SHP77 (cell line): ENCODE results near the gene C1GALT1.
"Not testable (repeated sequence)": the region's sequence is repeated elsewhere in the genome, so short reads cannot be mapped to it uniquely, and the experiment has no call there.

Source experiments
- DNase-seq, 2 experiments: peaks; one replicate each; lab custom pipeline; 2025; lab: John Stamatoyannopoulos, UW

C1GALT1 gene

GRCh38 chr7:7182156-7183060 lies at the start of gene C1GALT1:
Gene C1GALT1, plus strand, starts transcription at chr7:7182544. Its CDS starts 51,776 bp downstream, at chr7:7234320.
- peak; percentile 97 to 98 for DNase-seq

DNA sequence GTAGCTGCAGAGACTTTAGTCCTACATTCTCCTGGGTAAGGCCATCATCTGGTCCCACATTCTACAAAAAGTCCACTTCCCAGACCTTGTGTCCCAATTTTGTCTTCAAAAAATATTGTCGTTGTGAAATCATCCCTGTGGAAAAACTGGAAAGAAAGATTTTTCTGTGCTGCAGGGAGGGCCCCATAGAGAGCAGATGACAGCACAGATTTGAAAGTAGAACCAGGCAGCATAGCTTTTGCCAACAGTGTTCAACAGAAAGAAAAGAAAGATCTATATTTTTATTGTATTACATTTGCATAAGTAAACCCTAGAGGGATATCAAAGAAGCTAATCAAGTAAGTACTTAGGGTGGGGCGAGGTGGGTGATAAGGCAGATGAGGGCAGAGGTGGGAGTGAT lies 48.3 kb upstream of the C1GALT1 start:
- no peak for DNase-seq

DNA sequence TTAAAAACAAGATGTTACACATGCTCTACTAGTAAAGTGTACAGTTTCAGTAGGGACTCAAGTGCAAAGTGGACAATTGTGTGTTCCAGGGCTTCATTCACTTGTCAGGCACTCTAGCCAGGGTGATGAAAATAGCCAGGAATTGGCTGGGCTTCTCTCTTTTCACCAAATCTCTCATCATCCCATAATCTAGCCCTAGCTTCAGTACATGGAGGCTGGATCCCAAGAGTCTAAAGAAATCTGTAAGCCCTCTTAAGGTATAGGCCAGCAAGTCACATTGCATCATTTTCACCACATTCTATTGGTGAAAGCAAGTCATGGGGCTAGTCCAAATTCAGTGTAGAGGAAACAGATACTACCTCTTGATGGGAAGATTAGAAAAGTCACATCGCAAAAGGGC lies 47.3 kb upstream of the C1GALT1 start:
- DNase-seq, result no peak

DNA sequence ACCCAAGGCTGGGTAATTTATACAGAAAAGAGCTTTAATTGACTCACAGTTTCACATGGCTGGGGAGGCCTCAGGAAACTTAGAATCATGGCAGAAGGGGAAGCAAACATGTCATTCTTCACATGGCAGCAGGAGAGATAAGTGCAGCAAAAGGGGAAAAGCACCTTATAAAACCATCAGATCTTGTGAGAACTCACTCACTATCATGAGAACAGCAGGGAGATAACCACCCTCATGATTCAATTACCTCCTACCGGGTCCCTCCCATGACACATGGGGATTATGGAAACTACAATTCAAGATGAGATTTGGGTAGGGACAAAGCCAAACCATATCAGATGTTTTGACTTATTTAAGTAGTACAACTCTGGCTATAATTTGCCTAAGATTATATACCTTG lies 46.4 kb upstream of the C1GALT1 start:
- DNase-seq, result not testable (repeated sequence)

GRCh38 chr7:7136466-7137381 lies 45.6 kb upstream of the C1GALT1 start:
- DNase-seq, result no peak

- no peak for DNase-seq
Measured at GRCh38 chr7:7138897-7139296, 43.4 kb upstream of the C1GALT1 start.

DNA sequence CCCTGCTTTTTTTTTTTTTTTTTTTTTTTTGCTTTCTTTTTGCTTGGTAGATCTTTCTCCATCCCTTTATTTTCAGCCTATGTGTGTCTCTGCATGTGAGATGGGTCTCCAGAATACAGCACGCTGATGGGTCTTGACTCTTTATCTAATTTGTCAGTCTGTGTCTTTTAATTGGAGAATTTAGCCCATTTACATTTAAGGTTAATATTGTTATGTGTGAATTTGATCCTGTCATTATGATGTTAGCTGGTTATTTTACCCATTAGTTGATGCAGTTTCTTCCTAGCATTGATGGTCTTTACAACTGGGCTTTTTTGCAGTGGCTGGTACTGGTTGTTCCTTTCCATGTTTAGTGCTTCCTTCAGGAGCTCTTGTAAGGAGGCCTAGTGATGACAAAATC lies 38.9 kb upstream of the C1GALT1 start:
- DNase-seq, result not testable (repeated sequence)

DNA sequence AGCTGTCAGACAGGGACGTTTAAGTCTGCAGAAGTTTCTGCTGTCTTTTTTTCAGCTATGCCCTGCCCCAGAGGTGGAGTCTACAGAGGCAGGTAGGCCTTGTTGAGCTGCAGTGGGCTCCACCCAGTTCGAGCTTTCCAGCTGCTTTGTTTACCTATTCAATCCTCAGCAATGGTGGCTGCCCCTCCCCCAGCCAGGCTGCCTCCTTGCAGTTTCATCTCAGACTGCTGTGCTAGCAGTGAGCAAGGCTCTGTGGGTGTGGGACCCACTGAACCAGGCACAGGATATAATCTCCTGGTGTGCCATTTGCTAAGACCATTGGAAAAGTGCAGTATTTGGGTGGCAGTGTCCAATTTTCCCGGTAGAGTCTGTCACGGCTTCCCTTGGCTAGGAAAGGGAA lies 37.2 kb upstream of the C1GALT1 start:
- not testable (repeated sequence) for DNase-seq

GRCh38 chr7:7146837-7147236 lies 35.5 kb upstream of the C1GALT1 start:
- DNase-seq, result no peak

GRCh38 chr7:7148798-7149481 lies 33.4 kb upstream of the C1GALT1 start:
- DNase-seq, result no peak

DNA sequence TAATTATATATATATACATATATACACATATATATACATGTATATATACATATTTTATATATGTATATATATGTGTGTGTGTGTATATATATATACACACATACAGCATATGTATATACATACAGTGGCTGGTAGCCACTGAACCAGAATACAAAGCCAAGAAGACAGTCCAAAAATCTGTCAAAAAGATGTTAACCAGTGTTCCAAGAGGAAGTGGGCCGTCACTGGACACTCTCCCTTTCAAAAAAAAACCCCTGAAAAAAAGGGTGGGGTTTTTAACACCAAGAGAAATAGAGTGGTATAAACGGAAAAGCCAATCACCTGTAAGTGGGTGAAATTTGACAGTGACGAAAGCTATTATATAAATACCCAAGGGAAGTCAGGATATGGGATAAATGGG lies 31.1 kb upstream of the C1GALT1 start:
- no peak for DNase-seq

DNA sequence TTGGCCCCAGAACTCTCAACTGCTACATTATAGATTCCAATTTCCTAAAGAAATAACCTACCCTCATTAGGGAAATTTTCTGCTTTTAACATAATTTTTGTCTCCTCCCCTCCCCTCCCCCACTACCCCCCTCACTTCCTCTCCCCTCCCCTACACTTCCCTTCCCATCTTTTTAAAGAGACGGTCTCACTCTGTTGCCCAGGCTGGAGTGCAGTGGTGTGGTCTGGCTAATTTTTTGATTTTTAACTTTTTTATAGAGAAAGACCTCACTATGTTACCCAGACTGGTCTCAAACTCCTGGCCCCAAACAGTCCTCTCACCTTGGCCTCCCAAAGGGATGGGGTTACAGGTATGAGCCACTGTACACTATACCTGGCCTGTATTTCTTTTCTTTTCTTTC lies 30.5 kb upstream of the C1GALT1 start:
- no peak for DNase-seq

GRCh38 chr7:7152315-7152714 lies 30.0 kb upstream of the C1GALT1 start:
- DNase-seq, result no peak

- DNase-seq, result not testable (repeated sequence)
Measured at GRCh38 chr7:7154355-7154754, 28.0 kb upstream of the C1GALT1 start.

DNA sequence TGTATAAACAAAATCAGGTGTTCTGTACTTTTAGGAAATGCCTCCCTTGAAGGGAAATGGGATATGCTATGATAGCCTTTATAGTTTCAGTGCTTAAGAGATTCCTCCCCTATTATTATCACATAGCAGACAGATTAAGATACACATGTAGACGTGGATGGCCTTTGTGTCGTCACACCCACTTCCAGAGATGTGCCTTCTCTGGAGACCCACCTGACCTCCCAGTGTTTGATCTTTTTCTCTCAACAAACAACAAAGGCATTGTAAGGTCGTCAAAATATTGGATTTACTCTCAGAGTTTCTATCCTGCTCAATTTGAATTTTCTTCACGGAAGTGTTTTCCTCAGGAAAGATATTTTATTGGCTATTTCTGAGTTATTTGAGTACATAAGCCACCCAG lies 25.7 kb upstream of the C1GALT1 start:
- no peak for DNase-seq

DNA sequence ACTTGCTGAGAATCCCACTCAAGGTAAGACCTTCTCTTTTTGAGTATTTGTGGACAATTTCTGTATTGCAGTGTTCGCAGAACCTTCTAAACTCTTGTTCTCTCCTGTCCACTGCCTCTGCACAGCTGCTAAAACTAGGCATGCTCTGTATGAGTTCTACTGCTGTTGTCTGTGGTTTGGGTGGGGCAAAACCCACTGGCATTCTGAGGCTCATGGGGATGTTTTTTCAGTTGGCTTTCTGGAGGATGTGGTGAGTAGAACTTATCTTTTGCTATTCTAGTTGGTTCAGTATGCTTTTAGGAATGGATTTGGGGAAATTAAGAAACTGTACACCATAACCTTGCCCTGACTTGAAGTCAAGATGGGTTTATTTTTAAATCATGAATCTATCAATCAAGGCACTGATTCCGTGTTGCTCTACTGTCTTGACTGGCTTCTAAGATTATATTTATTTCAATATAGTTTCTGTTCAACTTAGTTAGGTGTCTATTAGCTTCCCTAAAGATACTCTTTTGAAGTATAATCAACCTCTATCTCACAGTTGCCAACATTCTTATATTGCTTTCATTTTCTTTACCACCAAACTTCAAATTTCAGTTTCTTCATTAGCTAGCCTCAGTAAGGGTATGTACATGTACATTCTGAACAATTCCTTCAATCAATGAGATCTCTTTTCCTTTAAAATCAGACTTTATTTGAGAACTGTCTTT lies 25.0 kb upstream of the C1GALT1 start:
- DNase-seq, result no peak

- no peak for DNase-seq
Measured at GRCh38 chr7:7157887-7158271, 24.5 kb upstream of the C1GALT1 start.

DNA sequence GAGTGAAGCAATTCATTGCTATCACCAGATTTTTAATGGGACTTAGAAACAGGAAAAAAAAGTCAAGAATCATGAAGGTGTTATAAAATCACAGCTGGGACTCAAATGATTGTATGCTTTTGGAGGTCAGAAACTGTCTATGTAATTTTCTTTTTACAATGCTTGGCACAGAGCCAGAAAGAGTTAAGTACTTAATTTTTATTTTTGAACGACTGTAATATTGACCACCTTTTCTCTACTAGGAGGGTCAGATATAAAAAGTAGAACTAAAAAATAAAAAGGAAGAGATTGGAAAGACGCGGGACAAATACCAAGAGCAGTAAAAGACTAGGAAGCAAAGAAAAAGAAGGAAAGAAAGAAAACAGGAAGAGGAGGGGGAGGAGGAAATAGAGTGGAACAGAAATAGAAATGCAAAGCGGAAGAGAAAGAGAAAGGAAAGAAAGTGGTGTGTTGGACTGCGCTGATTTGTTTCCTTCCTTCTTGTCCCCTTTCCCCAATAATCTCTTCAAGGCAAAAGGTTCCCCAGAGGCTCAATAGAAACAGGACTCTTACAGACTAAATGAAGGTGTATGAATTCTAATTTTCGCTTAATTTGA lies 23.2 kb upstream of the C1GALT1 start:
- no peak for DNase-seq

- DNase-seq, result no peak
Measured at GRCh38 chr7:7164591-7164990, 17.8 kb upstream of the C1GALT1 start.

DNA sequence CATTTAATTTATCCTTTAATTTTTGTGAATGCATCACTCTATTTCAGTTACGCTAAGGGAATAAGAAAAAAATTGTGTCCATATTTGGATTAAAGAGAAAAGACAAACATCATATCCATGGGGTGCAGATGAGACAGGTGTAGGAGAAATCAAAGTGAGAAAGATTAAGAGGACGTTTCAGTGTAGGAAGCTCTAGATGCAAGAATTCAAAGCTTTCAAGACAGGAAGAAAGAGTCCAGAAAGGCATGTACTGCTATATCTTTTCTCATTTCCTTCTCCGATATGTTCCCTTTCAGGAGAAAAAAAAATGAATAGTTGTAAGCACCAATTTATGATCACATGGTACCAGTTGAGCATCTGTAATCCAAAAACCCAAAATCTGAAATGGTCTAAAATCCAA lies 17.0 kb upstream of the C1GALT1 start:
- DNase-seq, result no peak

DNA sequence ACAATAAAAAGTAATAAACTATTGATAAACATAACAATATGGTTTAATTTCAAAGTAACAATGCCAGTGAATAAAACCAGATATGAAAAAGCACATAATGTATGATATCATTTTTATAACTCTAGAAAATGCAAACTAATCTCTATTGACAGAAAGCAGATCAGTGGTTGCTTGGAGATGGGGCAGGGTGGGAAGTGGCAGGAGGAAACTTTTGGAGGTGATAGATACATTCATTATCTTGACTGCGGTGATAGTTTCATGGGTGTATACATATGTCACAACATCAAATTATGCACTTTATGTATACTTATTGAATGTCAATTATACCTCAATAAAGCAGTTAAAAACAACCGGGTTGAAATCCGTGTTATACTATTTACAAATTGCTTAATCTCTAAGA lies 16.0 kb upstream of the C1GALT1 start:
- DNase-seq, result no peak
